ENCODE results near the gene SVEP1.

Gene SVEP1

GRCh38 chr9:110320651-110321445 is 258.7 kb downstream of the SVEP1 start:
- DNase-seq (ENCODE audit: low read depth in 2 of 2), result no peak

- no peak for DNase-seq (ENCODE audit: low read depth in 2 of 2)
These were observed 259.6 kb downstream of the SVEP1 start for GRCh38 chr9:110319781-110320492.

- DNase-seq (ENCODE audit: low read depth in 2 of 2), result no peak
These were observed 261.6 kb downstream of the SVEP1 start for GRCh38 chr9:110317911-110318310.

- no peak for DNase-seq (ENCODE audit: low read depth in 2 of 2)
These were observed 263.1 kb downstream of the SVEP1 start for GRCh38 chr9:110316261-110317075.
